Measurements from ENCODE around the gene UBR3.
"Not testable (repeated sequence)": the region's sequence is repeated elsewhere in the genome, so short reads cannot be mapped to it uniquely, and the experiment has no call there.

UBR3 gene

DNA sequence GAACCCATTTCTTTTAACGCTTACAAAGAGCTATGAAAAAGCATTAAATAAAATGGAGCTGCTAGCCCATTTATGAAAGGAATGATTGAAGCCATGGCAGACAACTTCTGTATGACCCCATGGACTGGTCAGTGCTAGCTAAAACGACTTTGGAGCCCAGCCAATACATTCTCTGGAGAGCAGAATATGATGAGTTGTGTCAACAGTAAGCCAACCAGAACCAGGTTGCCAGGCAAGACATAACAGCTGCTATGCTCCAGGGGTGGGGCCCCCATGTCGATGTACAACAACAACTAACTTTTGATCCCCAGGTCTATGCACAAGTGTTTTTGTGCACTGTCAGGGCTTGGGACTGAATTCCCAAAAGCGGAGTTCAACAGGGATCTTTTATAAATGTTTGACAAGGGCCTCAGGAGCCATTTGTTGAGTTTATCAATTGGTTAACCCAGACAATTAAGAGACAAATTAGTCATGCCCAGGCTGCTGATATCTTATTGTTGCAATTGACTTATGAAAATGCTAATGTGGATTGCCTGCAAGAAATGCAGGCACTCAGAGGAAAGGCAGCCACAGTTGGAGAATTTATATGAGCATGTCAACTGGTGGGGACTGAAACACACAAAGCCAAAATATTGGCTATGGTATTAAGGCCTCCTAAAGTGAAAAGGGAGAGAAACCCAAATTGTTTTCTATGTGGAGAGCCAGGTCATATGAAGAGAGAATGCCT is 286.1 kb downstream of the UBR3 start:
- DNase-seq (ENCODE audit: low spot score), result no peak

DNA sequence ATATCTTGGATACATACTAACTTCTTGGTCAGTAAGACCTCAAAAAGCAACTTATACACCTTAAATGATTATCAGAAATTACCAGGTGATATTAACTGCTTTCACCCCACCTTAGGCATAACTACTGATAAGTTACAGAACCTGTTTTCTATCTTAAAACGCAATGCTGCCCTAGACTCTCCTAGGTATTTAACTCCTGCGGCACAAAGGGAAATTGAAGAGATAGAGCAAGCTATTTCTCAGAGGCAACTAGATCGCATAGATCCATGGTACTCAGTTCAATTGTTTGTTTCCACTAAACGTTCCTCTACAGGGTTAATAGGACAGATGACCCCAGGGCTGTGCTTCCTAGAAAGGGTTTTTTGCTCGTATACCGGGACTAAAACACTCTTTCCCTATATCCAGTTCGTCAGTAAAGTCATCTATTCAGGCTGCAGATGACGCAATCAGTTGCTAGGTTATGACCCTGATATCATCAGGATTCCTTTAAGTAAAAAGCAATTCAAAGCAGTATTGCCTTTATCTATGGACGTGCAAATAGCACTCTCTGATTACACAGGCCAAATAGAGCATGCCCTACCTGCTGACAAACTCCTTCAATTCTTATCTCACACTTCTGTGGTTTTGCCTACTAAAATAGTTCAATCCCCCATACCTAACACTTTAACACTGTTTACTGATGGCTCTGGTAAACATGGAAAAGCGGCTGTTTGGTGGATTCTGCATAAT is 288.4 kb downstream of the UBR3 start:
- no peak for DNase-seq (ENCODE audit: low spot score)

DNA sequence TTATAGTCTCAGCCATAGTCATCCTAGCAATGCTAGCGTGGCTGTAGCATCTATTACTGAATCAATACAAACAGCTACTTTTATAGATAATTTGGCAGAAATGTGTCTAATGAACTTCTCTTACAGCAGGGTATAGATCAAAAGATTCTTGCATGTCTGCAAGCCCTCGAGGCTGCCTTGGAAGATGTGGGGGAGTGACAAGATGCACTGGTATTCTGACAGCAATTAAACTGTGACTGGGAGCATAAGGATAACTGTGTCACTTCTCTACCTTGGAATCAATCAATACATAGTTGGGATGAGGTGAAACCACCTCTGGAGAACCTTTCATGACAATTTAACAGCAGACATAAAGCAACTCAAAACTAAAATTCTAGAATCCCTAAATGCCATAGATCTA is 291.4 kb downstream of the UBR3 start:
- DNase-seq (ENCODE audit: low spot score), result no peak

DNA sequence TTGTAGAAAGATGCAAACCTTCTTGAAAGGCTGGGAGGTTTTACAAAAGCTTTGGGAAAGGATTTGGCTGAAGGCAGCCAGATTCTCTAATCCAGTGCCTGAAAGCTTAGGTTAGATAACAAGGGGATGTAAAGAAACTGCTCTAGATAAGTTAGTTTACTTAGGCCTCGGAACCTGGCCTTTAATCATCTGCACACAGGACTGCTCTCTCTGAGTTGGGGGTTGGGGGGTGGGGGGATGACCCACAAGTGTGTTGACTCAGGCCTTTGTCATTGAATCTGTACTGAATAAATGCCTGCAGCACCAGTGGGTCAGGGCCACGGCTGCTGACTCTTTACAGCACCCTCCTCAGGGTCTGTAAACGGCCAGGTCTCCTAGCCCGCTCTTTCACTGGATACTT is 292.1 kb downstream of the UBR3 start:
- DNase-seq (ENCODE audit: low spot score), result not testable (repeated sequence)

DNA sequence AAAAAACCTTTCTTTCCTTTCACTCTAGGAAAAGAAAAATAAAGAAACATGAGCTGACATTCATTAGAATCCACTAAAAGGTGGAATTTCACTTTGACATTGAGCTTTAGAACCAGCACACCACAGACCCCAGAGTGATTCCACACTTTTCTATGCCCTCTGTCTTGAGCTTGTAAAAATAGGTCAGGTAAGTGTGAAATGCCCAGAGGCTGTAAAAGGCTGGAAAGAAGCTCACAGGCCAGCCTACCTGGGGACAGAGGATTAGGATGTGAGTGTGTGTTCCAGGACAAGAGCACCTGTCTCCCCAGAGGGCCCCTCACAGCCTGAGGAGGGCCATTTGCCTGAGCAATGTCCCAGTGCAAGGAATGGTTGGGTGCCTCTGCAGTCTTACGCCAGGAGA is 294.4 kb downstream of the UBR3 start:
- DNase-seq (ENCODE audit: low spot score), result no peak

DNA sequence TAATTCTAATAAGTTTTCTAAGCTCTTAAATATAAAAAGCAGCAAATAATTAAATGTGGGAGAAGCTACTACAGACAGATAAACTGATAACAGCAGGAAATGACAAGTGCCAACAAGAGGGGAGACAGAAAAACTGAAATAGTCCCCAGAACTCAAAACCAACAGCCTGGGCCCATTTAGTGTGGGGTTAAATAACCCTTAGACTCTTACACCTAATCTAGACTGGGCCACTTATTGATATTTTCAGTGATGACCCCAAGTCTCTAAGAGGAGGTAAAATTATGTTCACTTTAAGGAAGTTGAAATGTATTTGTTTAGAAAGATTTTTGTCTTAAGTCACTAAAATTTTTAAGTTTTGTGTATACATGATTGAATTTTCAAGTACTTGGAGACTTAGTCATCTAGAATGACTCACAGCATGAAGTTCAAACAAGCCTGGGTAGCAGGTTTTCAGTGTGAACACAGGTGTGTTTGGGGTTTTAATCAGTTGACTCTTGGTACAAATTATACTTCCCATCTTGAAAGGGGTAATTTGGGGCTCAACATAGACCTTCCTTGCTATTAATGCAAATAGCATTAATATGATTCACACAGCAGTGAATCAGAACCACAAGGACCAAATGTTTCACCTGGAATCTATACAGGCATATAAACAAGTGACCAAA is 295.8 kb downstream of the UBR3 start:
- DNase-seq (ENCODE audit: low spot score), result no peak

DNA sequence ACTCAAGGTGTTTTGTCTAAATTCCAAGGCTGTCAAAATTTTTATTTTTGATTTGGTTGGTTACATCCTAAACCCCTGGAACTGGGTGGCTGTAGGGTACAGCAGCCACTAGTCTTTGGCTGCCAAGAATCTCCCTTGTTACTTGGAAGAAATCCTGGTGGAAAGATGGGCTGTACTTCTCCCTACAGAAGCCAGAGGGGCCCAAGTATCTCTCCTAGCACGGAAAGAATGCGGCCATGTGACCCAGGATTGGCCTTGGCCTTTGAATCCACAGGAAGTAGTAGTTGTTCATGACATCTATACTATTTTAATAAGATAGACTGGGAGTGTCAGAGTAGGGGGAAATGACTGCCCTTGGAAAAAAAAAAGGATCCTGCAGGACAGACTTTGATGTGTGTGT is 296.3 kb downstream of the UBR3 start:
- DNase-seq (ENCODE audit: low spot score), result no peak

DNA sequence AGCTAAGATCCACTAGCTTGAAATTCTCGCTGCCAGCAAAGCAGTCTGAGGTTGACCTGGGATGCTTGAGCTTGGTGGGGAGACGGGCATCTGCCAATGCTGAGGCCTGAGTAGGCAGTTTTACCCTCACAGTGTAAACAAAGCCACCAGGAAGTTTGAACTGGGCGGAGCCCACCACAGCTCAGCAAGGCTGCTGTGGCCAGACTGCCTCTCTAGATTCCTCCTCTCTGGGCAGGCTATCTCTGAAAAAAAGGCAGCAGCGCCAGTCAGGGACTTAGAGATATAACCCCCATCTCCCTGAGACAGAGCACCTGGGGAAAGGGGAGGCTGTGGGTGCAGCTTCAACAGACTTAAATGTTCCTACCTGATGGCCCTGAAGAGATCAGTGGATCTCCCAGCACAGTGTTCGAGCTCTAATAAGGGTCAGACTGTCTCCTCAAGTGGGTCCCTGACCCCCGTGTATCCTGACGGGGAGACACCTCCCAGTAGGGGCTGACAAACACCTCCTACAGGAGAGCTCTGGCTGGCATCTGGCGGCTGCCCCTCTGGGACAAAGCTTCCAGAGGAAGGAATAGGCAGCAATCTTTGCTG is 299.0 kb downstream of the UBR3 start:
- not testable (repeated sequence) for DNase-seq (ENCODE audit: low spot score)

All from CD4-positive, alpha-beta T cell treated with Interleukin-2 at 100 ng/mL for 4 hours (primary cell).